ENCODE results near the gene ACTA2. TPM values are rescaled to one million over a fixed set of nuclear protein-coding genes. Genes with fewer than 3 reads are reported as not detected.

Gene ACTA2
- total and polyA plus RNA-seq, 8 donors: 8.1 to 78.7 (median 32.2) TPM

DNA sequence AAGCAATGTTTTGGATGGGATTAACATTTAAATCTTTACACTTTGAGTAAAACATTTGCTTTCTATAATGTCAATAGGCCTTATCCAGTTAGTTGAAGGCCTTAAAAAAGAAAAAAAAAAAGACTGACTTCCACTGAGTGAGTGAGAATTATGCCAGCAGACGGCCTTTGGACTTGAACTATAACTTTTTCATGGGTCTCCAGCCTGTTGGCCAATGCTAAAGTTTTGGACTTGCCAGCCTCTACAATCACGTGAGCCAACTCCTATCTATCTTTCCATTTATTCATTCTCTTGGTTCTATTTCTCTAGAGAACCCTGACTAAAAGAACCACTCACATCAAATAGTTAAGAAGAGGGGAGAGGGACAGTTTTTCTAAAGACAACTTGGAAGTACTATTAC, 35.3 kb upstream of the ACTA2 start:
- TF ChIP-seq, protein P1, sequence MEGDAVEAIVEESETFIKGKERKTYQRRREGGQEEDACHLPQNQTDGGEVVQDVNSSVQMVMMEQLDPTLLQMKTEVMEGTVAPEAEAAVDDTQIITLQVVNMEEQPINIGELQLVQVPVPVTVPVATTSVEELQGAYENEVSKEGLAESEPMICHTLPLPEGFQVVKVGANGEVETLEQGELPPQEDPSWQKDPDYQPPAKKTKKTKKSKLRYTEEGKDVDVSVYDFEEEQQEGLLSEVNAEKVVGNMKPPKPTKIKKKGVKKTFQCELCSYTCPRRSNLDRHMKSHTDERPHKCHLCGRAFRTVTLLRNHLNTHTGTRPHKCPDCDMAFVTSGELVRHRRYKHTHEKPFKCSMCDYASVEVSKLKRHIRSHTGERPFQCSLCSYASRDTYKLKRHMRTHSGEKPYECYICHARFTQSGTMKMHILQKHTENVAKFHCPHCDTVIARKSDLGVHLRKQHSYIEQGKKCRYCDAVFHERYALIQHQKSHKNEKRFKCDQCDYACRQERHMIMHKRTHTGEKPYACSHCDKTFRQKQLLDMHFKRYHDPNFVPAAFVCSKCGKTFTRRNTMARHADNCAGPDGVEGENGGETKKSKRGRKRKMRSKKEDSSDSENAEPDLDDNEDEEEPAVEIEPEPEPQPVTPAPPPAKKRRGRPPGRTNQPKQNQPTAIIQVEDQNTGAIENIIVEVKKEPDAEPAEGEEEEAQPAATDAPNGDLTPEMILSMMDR (IDR thresholded peaks at IDR 0.05): no peak
- Histone ChIP-seq H3K4me3 (no peak overlapping the region), H3K27ac (no peak overlapping the region), H3K9me3 (no peaks in the 10 kb centered on the region), H3K36me3 (no peaks in the 10 kb centered on the region), H3K27me3 (no peaks in the 10 kb centered on the region), H3K4me1 (peaks cover 0 to 9% (median 6%) of the 10 kb centered on the region in 3 donors)
- ATAC-seq (no peak), FAIRE-seq (no peak), DNase-seq (no peak)
- WGBS, 2 donors: 45 to 47% methylated on average over 2 of the region's 2 CpGs
- intact Hi-C loops (cut with DNase I): loop anchor here in 2 of 3 donors (5.0 kb wide), 1 partner anchor 51 kb away; no protein-coding TSS in a partner anchor

DNA sequence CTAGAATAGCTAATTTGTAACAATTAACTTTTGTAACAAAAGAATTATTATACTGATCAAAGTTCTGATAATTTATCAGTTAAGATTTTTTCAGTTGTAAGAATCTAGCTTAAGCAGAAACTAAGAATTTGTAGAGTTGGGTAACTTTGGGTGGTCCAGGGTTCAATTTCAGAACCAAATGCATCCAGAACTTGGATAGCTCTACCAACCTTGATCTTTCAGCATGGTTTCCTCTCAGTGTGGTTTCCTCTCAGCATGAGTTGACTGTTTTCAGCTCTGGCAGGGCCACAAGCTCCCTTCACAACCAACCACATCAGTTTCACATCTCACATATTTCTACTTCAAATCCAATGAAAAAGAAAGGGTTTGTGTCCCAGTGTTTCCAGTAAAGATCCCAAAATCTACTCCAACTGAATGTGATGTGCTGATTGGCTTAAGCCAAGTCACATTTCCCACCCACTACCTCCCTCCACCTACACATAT, 34.7 kb upstream of the ACTA2 start:
- H3K4me3 ChIP-seq: no peak overlapping the region
- ATAC-seq (no peak), FAIRE-seq (no peak), DNase-seq (no peak)
- peaks cover 0 to 6% (median 4%) of the 10 kb centered on the region in 3 donors for H3K4me1 ChIP-seq
- intact Hi-C loops (cut with DNase I): loop anchor here in 2 of 3 donors (5.0 kb wide), 1 partner anchor 50 kb away; no protein-coding TSS in a partner anchor
- H3K27ac ChIP-seq: no peak overlapping the region
- H3K27me3 ChIP-seq: no peaks in the 10 kb centered on the region
- TF ChIP-seq, protein P1 (IDR thresholded peaks at IDR 0.05): peak in 1 of 4 donors; percentile 0
- H3K9me3 ChIP-seq: no peaks in the 10 kb centered on the region
- no peaks in the 10 kb centered on the region for H3K36me3 ChIP-seq

DNA sequence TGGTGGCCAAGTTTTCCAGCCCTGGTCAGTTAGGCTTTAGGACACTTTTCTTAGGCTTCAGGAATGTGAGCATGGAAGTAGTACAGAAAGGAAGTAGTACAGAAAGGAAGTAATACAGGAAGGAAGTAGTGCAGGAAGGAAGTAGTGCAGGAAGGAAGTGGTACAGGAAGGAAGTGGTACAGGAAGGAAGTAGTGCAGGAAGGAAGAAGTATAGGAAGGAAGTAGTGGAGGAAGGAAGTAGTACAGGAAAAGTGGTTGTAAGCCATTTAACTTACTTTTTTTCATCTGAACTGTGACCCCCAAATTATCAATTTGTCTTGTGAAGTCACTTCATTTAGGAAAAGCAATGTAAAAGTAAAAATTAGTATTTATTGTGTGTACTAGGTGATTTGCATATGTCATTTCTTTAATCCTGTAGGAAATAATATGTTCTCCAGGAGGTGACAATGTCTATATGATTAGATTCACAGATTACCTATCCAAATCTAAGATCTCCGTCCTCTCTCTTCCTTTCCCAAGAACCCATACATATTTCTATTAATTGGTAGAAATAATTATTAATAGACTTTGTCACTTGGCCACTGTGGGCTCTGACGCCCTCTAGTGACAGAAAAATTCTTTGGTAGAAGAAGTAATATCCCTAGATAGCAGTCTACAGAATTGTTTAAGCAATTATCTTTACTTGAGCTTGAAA, 34.1 kb upstream of the ACTA2 start:
- no peaks in the 10 kb centered on the region for H3K4me1 ChIP-seq
- ATAC-seq (no peak), DNase-seq (peak in 2 of 6 donors; percentile 19 to 24), FAIRE-seq (peak; percentile 68)
- no peaks in the 10 kb centered on the region for H3K9me3 ChIP-seq
- 3 to 8% methylated on average over 2 of the region's 2 CpGs for WGBS, 2 donors
- TF ChIP-seq, protein P1 (IDR thresholded peaks at IDR 0.05): peak; percentile 41 to 60 (median 60)
- intact Hi-C loops (cut with DNase I): loop anchor here in 2 of 3 donors (5.0 kb wide), 1 partner anchor 49 kb away; no protein-coding TSS in a partner anchor
- no peaks in the 10 kb centered on the region for H3K36me3 ChIP-seq
- H3K27me3 ChIP-seq: no peaks in the 10 kb centered on the region
- no peak overlapping the region for H3K27ac ChIP-seq
- H3K4me3 ChIP-seq: no peak overlapping the region

DNA sequence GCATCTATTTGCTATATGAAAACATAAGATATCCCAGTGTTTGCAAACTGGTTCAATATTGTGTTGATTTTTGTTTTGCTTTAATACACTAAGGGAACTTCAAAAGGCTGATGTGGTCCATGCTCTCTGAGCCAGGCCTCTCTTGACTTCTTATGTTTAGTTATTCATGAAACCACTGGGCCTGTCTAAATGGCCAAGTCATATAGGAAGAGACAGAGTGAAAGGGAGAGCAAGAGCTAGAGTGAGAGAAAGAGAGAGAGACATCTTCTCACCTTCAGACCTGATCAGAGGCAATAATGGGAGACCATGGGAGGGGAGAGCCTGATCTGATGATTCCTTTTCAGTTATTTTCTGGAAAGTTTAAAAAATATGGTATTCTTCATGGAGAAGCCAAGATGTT, 32.0 kb upstream of the ACTA2 start:
- Histone ChIP-seq H3K4me3 (no peak overlapping the region), H3K9me3 (no peaks in the 10 kb centered on the region), H3K36me3 (no peaks in the 10 kb centered on the region), H3K27ac (no peak overlapping the region), H3K27me3 (no peaks in the 10 kb centered on the region), H3K4me1 (peaks cover 0 to 3% (median 0%) of the 10 kb centered on the region in 3 donors)
- FAIRE-seq (no peak), DNase-seq (no peak), ATAC-seq (no peak)
- TF ChIP-seq, protein P1 (IDR thresholded peaks at IDR 0.05): no peak
- intact Hi-C loops (cut with DNase I): no loop called here

DNA sequence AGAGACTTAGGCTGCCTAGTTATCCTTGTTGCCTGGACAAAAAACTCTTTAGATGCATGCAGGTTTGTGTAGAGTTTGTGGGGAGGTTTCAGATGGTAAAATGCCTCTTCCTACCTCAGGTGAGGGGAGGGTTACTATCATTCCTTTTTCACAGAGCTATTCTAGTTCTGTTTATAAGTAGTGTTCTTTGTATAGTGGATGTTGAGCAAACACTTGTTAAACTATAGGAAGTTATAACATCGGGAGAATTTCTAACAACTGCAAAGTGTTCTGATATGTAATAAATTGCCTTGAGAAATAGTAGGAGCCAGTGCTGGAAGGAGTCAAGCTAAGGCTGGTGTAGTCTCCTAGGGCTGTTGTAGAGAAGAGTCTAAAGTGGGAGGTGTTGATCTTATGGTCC, 31.4 kb upstream of the ACTA2 start:
- TF ChIP-seq, protein P1 (IDR thresholded peaks at IDR 0.05): no peak
- H3K27me3 ChIP-seq: no peaks in the 10 kb centered on the region
- intact Hi-C loops (cut with DNase I): no loop called here
- H3K9me3 ChIP-seq: no peaks in the 10 kb centered on the region
- no peak overlapping the region for H3K4me3 ChIP-seq
- no peak for ATAC-seq
- no peak for FAIRE-seq
- peaks cover 0 to 3% (median 0%) of the 10 kb centered on the region in 3 donors for H3K4me1 ChIP-seq
- WGBS, 2 donors: 40 to 53% methylated on average over 1 of the region's 1 CpG
- no peaks in the 10 kb centered on the region for H3K36me3 ChIP-seq
- DNase-seq: no peak
- H3K27ac ChIP-seq: no peak overlapping the region

Measured in pancreas (tissue), 10 donors.